Hindlimb muscle (tissue), 1 donor: ENCODE results near the gene XK. TPM values are rescaled to one million over a fixed set of nuclear protein-coding genes. Genes with fewer than 3 reads are reported as not detected.

Experiments
- DNase-seq: peaks from one replicate; pipeline ENCODE4 v3.0.0-alpha.2; 2013
- polyA plus RNA-seq: library from polyadenylated mRNA; unstranded; fragments of 120-200 nt; gene quantifications from one replicate; pipeline ENCODE4 v1.2.1, GENCODE V29; 2013; ENCODE audit not compliant: insufficient read length

Gene XK
- polyA plus RNA-seq, 1 donor, result 6.2 TPM

DNA sequence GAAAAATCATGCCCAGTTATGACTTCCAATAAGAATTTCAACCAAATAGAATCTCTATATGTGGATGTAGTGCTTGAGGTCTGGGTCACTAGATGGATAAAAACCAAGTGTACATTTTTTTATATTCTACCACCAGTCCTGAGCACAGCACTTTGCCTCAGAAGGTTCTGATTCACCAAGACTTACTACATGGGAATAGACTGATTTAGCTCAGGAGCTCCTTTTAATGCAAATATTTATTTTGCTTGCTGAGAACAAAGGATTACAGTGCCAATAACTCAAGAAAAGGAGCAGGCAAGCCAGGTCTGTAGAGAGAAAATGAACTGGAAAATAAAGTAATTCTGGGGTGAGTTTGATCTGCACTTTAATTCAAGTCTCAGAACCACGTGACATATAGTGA, 6.4 kb upstream of the XK start:
- no peak for DNase-seq

DNA sequence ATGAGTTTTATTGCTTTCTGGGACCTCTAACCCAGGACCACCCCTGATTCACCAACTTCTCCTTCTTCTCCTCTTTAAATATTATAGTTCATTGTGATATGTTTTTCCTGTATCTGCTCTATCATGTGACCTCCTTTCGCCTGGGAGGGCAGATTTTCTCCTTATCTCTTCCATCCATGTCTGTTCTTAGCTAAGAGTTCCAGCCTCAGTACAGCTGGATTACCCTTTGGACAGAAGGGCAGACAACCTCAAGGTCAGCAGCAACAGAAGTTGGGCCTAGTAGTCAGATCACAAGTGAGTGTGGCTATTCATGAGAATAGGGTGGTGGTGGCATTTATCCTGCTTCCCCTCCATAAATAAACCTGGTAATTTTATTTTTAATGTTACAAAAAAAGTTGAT, 5.7 kb upstream of the XK start:
- no peak for DNase-seq

DNA sequence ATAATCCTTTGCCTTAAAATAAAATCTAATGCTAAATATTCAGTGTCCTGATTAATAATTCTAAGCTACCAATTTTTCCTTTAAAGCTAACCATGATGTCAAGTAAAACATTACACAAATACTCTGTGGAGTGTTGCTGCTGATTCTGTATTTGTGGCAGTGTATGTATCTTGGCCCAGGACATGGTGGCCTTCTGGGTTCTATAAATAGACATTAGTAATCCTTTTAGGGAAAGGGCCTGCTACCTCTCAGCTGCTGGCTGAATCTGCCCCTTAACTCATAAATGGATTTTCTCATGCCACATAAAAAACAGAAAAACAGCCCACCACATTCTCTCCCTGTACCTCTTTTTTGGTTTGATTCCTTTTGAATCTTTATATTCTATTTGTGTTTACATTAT, 1.2 kb upstream of the XK start:
- DNase-seq, result no peak

DNA sequence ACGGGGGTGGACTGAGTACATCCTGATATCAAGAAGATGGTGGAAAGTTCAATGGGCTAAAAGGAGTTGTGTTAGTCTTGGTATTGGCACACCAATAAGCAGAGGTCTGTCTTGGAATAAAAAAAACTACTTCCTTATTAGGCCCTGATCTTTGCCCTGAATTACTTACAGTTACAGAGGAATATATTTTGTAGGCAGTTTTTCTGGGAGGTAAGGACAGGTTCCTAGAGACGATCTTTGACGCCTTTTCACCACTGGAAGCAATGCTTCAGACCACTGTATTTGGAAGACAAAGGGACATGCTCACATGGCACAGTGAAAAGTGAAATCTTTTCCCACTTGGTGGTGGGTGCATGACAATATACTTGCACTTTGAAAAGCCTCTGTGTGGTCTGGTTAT, 618 bp upstream of the XK start:
- DNase-seq, result no peak

DNA sequence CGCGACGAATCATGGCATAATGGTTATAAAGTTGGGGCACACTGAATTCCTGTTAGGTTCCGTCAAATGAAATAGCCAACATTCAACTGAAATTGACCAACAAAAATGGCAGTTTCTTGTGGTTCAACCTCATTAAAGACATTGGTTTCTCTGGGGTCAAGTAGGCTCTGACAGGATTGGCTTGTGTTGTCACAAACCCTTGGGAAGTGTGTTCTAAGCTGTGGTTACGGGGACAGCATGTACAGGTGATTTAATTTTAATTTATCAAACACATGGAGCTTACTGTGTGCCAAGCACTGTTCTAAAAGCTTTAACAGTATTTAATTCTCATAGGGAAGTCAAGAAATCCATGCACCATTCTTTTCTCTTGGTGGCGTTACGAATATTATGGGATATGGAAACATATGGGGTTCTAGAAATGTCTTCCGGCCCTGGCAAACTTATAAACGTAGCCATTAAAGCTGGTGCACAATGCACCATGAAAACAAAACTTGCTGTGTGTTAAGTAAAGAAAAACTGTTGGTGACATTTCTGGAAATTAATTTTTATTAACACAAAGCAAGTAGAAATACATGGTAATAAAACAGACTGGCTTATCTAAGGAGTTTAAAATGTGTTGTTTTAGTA, 891 bp downstream of the XK start:
- DNase-seq, result no peak

GRCh38 chrX:37686996-37687395, 1.4 kb downstream of the XK start:
- no peak for DNase-seq

DNA sequence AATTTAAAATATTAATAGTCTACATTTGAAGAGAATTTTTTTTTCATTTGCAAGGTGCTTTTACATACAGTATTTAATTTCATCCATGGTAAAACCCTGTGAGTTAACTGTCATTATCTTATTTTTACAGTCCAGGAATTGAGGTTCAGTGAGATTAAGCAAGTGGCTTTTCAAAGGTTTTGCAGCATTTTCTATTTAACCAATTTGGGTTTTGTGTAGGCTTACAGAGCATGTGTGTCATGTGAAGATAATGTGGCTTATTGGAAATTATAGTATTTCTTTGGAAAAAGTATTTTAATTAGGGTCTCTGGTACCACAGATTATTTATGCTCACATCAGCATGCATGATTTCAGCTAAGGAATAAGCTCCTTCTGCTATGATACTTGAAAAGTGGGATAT, 4.5 kb downstream of the XK start:
- DNase-seq, result no peak

DNA sequence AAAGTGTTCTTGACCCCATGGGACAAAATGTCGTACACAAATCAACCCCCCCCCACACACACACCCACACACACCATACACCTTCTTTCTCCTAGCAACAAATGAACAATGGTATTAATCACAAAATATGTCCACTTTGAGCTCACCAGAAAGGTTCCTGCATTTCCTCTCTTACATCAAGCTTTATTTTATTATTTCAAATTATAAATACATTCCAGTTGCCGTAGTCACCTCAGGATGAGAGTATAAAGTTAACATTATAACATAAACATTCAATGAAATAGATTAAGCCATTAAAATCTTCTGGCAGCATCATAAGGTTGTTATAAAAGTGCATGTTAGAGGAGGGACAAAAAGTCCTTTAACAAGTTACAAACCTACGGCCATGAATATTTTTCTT, 7.3 kb downstream of the XK start:
- DNase-seq, result no peak

- no peak for DNase-seq
These were observed 11.7 kb downstream of the XK start for GRCh38 chrX:37697169-37697760.

- no peak for DNase-seq
These were observed 16.0 kb downstream of the XK start for GRCh38 chrX:37701588-37701987.

DNA sequence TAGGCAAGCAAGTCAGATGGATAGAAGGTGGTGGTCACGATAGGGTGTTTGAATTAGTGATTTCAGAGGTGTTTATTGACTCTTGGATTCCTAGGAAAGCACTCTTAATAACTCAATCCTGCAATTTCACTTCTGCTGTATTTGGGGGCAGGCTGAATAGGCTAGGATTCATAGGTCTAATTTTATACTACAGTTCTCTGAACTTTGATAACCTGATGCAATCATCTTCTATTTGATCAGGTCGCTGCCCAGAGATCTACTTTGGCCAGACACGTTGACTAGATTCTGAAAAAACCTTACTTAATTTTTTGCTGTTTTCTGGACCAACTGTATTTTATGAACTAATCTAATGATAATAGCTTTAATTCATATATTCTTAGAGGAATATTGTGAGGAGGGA, 26.4 kb downstream of the XK start:
- DNase-seq, result no peak

- DNase-seq, result no peak
These were observed 26.9 kb downstream of the XK start for GRCh38 chrX:37712458-37712857.

GRCh38 chrX:37714479-37714878, 28.9 kb downstream of the XK start:
- DNase-seq, result no peak

DNA sequence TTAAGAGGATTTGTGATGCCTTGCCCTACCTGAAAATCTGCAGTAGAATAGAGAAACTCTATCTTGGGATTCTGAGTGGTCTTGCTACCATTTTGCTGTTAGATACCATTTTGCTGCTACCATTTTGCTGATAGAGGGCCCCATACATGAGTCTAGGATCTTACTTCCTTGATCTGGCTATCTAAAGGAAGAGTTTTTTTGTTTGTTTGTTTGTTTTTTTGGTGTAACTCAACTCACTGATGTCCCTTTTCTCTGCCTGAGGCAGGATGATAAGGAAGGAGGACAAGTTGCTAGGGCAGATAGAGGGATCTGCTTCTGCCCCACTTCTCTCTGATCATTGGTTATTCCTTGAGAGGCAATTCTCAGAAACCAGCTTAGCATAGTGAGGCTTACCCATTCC, 31.0 kb downstream of the XK start:
- DNase-seq, result no peak

DNA sequence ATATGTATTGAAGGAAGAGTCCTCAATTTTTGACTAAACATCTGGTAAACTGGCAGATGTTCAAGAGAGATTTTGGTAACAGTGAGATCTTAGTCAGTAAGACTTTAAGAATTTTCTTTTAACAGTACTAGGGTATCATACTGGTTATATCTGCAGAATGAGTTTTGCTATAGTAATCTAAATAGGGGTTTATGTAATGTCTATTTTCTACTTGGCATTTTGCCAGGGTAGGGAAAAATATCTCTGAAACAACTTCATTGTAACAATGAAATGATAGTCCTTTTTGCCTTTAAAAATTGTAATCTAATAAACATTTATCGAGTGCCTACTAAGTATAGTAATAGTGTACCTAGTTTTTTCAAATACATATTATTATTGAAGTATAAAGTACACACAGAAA, 32.1 kb downstream of the XK start:
- no peak for DNase-seq

- DNase-seq, result no peak
These were observed 37.0 kb downstream of the XK start for GRCh38 chrX:37722595-37722994.

- DNase-seq, result no peak
These were observed 40.8 kb downstream of the XK start for GRCh38 chrX:37726346-37726745.

DNA sequence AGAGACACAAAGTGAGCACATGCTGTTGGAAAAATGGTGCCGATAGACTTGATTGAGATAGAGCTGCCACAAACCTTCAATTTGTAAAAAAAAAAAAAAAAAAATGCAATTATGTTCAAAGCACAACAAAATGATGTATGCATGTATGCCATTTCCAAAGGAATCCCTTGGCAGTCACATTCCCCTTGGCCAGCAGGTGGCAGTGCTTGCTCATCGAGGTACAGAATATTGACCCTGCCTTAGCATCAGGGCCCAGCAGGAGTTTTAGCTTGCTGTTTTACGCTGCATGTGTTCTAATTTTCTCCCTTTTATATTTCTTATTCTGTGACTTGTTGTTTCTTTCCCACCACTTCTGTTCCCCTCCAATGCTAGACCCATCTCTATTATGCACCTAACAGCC, 59.8 kb downstream of the XK start:
- DNase-seq, result peak; percentile 45

- DNase-seq, result no peak
These were observed 60.2 kb downstream of the XK start for GRCh38 chrX:37745835-37746217.

GRCh38 chrX:37746218-37746941, 60.8 kb downstream of the XK start:
- DNase-seq, result no peak

GRCh38 chrX:37746951-37747350, 61.4 kb downstream of the XK start:
- DNase-seq, result no peak

DNA sequence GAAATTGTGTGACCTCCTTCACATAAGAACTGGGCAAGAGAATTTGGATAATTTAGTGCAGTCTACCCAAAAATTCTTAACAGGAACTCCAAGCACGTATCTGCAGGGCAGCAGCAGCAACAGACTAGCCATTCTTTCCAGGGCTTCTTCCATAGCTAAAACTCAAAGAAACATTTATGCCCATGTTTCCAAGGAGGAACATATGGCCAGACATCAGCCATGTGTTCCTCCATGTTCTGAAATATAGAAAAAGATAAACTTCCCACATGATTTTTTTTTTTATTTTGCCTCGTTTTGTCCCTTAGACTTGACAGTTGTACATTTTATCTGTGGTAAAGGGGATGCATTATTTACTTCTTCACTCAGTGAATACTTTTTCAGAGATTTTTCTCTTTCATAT, 66.7 kb downstream of the XK start:
- DNase-seq, result no peak

DNA sequence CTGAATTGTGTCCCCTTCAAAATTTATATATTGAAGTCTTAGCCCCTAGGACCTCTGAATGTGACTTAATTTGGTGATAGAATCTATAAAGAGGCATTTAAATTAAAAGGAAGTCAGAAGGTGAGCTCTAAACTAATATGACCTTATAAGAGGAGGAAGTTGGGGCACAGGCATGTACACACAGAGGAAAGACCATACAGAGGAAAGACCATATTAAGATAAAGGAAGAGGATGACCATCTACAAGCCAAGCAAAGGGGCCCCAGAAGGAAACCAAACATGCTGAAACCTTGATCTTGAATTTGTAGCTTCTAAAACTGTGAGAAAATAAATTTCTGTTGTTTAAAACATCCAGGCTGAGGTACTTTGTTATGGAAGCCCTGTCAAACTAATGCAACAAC, 67.3 kb downstream of the XK start:
- DNase-seq, result no peak

- no peak for DNase-seq
These were observed 67.8 kb downstream of the XK start for GRCh38 chrX:37753384-37753783.
